MM.1S (cell line): Measurements from ENCODE around the gene GPAT3.
"Not testable (repeated sequence)": the region's sequence is repeated elsewhere in the genome, so short reads cannot be mapped to it uniquely, and the experiment has no call there.

ENCODE experiments used
- DNase-seq: peaks from one replicate; pipeline ENCODE4 v3.0.0-alpha.2; 2015
- H2AFZ ChIP-seq: fragments of 300-600 bp; sonication (generic); 2 replicates; pipeline ENCODE4 v1.6.0; 2016; ENCODE audit warnings: antibody characterized with exemption, low read length
- H3F3A ChIP-seq: fragments of 300-600 bp; sonication (generic); 2 replicates; pipeline ENCODE4 v1.6.1; 2016; ENCODE audit warnings: mild to moderate bottlenecking, antibody characterized with exemption, low read length, moderate library complexity, mixed read lengths; ENCODE audit not compliant: insufficient read depth
- H3K27ac ChIP-seq: fragments of 300-600 bp; sonication (generic); 2 replicates; pipeline ENCODE4 v1.5.1; 2016; ENCODE audit warnings: mild to moderate bottlenecking, low read length
- H3K27me3 ChIP-seq: fragments of 300-600 bp; sonication (generic); replicated peaks from 2 replicates; pipeline ENCODE4 v1.6.0; 2016; ENCODE audit warnings: low read length; ENCODE audit not compliant: insufficient read depth
- H3K36me3 ChIP-seq: fragments of 300-600 bp; sonication (generic); replicated peaks from 2 replicates; pipeline ENCODE4 v1.6.1; 2016; ENCODE audit warnings: mild to moderate bottlenecking, low read length, mixed read lengths; ENCODE audit not compliant: insufficient read depth
- H3K4me1 ChIP-seq: fragments of 300-600 bp; sonication (generic); 2 replicates; pipeline ENCODE4 v1.6.1; 2016; ENCODE audit warnings: low read length, mixed read lengths
- H3K4me2 ChIP-seq: fragments of 300-600 bp; sonication (generic); 2 replicates; pipeline ENCODE4 v1.6.0; 2016; ENCODE audit warnings: low read depth, low read length
- H3K4me3 ChIP-seq: fragments of 300-600 bp; sonication (generic); 2 replicates; pipeline ENCODE4 v1.5.1; 2016; ENCODE audit warnings: low read length, mixed read lengths
- H3K79me2 ChIP-seq: fragments of 300-600 bp; sonication (generic); 2 replicates; pipeline ENCODE4 v1.6.1; 2016; ENCODE audit warnings: mixed run types, low read length, mixed read lengths
- H3K9ac ChIP-seq: fragments of 300-600 bp; sonication (generic); 2 replicates; pipeline ENCODE4 v1.6.1; 2016; ENCODE audit warnings: low read length, mixed read lengths
- H3K9me2 ChIP-seq: fragments of 300-600 bp; sonication (generic); replicated peaks from 2 replicates; pipeline ENCODE4 v1.6.1; 2016; ENCODE audit warnings: mild to moderate bottlenecking, low read length, mixed read lengths; ENCODE audit not compliant: insufficient read depth
- H3K9me3 ChIP-seq: fragments of 300-600 bp; sonication (generic); replicated peaks from 2 replicates; pipeline ENCODE4 v1.6.1; 2016; ENCODE audit warnings: mild to moderate bottlenecking, low read length, mixed read lengths; ENCODE audit not compliant: insufficient read depth
- H4K20me1 ChIP-seq: fragments of 300-600 bp; sonication (generic); 2 replicates; pipeline ENCODE4 v1.6.1; 2016; ENCODE audit warnings: mild to moderate bottlenecking, low read length, moderate library complexity, mixed read lengths; ENCODE audit not compliant: insufficient read depth
- CTCF ChIP-seq: fragments of 300-600 bp; sonication (generic); IDR thresholded peaks from 2 replicates; pipeline ENCODE4 v1.5.1; 2016; ENCODE audit warnings: antibody characterized with exemption, low read length, mixed read lengths
- EZH2 ChIP-seq: fragments of 300-600 bp; sonication (generic); optimal IDR thresholded peaks from 2 replicates; pipeline ENCODE3; 2017; ENCODE audit warnings: low read depth, mild to moderate bottlenecking, antibody characterized with exemption, low read length, mixed read lengths
- EZH2phosphoT487 ChIP-seq: fragments of 300-600 bp; sonication (generic); IDR thresholded peaks from 2 replicates; pipeline ENCODE4 v1.6.1; 2018; ENCODE audit warnings: antibody characterized with exemption, low read length

GPAT3 gene

GRCh38 chr4:83503974-83504373 lies 31.9 kb upstream of the GPAT3 start:
- no peak overlapping the region for H3K4me2 ChIP-seq
- H3K79me2 ChIP-seq = no peaks in the 10 kb centered on the region
- no peak for TF ChIP-seq EZH2
- no peak for TF ChIP-seq CTCF
- no peak for TF ChIP-seq EZH2phosphoT487
- no peak overlapping the region for H3K4me3 ChIP-seq
- H4K20me1 ChIP-seq = no peaks in the 10 kb centered on the region
- H3K9me3 ChIP-seq = no peaks in the 10 kb centered on the region
- DNase-seq = no peak
- peak overlapping the region; percentile 14 for H2AFZ ChIP-seq
- no peaks in the 10 kb centered on the region for H3F3A ChIP-seq
- no peak overlapping the region for H3K9ac ChIP-seq
- H3K27me3 ChIP-seq = no peaks in the 10 kb centered on the region
- H3K9me2 ChIP-seq = no peaks in the 10 kb centered on the region
- no peak overlapping the region for H3K27ac ChIP-seq
- H3K36me3 ChIP-seq = no peaks in the 10 kb centered on the region
- no peaks in the 10 kb centered on the region for H3K4me1 ChIP-seq

- TF ChIP-seq EZH2phosphoT487 = no peak
- no peak for TF ChIP-seq EZH2
- TF ChIP-seq CTCF = no peak
- H3K79me2 ChIP-seq = no peaks in the 10 kb centered on the region
- no peak for DNase-seq
- H3K9me2 ChIP-seq = no peaks in the 10 kb centered on the region
- no peak overlapping the region for H3K9ac ChIP-seq
- H3K27me3 ChIP-seq = no peaks in the 10 kb centered on the region
- no peaks in the 10 kb centered on the region for H4K20me1 ChIP-seq
- H2AFZ ChIP-seq = peak overlapping the region; percentile 14
- no peaks in the 10 kb centered on the region for H3K4me1 ChIP-seq
- H3K27ac ChIP-seq = no peak overlapping the region
- no peak overlapping the region for H3K4me3 ChIP-seq
- peak overlapping the region; percentile 3; the same call in 1 of the 2 replicates for H3K4me2 ChIP-seq
- H3K9me3 ChIP-seq = no peaks in the 10 kb centered on the region
- no peaks in the 10 kb centered on the region for H3F3A ChIP-seq
- H3K36me3 ChIP-seq = no peaks in the 10 kb centered on the region
Observed at GRCh38 chr4:83504503-83504902, 31.4 kb upstream of the GPAT3 start.

GRCh38 chr4:83504996-83505395 lies 30.9 kb upstream of the GPAT3 start:
- Histone ChIP-seq H3K9me3 (no peaks in the 10 kb centered on the region), H4K20me1 (no peaks in the 10 kb centered on the region), H3K4me3 (no peak overlapping the region), H3F3A (no peaks in the 10 kb centered on the region), H2AFZ (no peak overlapping the region; the same call in 1 of the 2 replicates), H3K27me3 (no peaks in the 10 kb centered on the region), H3K9ac (no peak overlapping the region), H3K79me2 (no peaks in the 10 kb centered on the region), H3K4me2 (no peak overlapping the region), H3K27ac (no peak overlapping the region), H3K36me3 (no peaks in the 10 kb centered on the region), H3K9me2 (no peaks in the 10 kb centered on the region), H3K4me1 (no peaks in the 10 kb centered on the region)
- DNase-seq = no peak
- TF ChIP-seq CTCF (no peak), EZH2phosphoT487 (no peak)

GRCh38 chr4:83509156-83509585 lies 26.7 kb upstream of the GPAT3 start:
- H3K4me2 ChIP-seq, H3K4me1 ChIP-seq, H3K9me2 ChIP-seq, H4K20me1 ChIP-seq, H3F3A ChIP-seq, H3K4me3 ChIP-seq, H3K9me3 ChIP-seq, H3K27ac ChIP-seq, H3K79me2 ChIP-seq, H3K36me3 ChIP-seq, H3K27me3 ChIP-seq, H3K9ac ChIP-seq: not testable (repeated sequence)
- peak; percentile 64 for TF ChIP-seq CTCF
- H2AFZ ChIP-seq = peak overlapping the region; percentile 56; the same call in 1 of the 2 replicates
- DNase-seq = peak; percentile 36
